Measurements from ENCODE around the gene SND1.

The SND1 gene

DNA sequence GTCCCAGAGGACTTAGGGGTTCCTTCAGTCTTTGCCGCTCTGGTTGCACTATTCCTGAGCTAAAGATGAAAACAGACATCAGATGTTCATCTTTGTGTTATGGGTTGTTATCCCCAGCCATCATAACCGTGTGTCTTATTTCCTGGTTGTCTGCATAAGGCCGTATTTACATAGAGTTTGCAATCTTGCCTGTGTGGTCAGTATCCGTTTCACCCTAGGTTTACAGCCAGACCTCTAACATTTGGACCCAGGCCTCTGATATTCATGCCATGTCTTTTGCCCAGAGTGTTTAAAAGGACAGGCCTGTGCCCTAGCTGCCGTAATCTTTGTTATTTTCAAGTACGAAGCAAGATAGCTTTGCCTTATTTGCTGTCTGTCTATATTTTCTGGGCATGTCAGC, 352.6 kb downstream of the SND1 start (continued):
- TF ChIP-seq, protein P1, sequence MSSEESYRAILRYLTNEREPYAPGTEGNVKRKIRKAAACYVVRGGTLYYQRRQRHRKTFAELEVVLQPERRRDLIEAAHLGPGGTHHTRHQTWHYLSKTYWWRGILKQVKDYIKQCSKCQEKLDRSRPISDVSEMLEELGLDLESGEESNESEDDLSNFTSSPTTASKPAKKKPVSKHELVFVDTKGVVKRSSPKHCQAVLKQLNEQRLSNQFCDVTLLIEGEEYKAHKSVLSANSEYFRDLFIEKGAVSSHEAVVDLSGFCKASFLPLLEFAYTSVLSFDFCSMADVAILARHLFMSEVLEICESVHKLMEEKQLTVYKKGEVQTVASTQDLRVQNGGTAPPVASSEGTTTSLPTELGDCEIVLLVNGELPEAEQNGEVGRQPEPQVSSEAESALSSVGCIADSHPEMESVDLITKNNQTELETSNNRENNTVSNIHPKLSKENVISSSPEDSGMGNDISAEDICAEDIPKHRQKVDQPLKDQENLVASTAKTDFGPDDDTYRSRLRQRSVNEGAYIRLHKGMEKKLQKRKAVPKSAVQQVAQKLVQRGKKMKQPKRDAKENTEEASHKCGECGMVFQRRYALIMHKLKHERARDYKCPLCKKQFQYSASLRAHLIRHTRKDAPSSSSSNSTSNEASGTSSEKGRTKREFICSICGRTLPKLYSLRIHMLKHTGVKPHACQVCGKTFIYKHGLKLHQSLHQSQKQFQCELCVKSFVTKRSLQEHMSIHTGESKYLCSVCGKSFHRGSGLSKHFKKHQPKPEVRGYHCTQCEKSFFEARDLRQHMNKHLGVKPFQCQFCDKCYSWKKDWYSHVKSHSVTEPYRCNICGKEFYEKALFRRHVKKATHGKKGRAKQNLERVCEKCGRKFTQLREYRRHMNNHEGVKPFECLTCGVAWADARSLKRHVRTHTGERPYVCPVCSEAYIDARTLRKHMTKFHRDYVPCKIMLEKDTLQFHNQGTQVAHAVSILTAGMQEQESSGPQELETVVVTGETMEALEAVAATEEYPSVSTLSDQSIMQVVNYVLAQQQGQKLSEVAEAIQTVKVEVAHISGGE (tag by site-specific recombination; conservative IDR thresholded peaks at IDR 0.05; ENCODE audit: low read depth), result no peak
- TF ChIP-seq ZNF776 (tag by site-specific recombination; IDR thresholded peaks at IDR 0.05; ENCODE audit: borderline replicate concordance) (no peak), ZNF626 (tag by site-specific recombination; IDR thresholded peaks at IDR 0.05) (no peak), TRIM28 (IDR thresholded peaks at IDR 0.05; ENCODE audit: borderline replicate concordance, low read length) (no peak)
- TF ChIP-seq, protein P2, sequence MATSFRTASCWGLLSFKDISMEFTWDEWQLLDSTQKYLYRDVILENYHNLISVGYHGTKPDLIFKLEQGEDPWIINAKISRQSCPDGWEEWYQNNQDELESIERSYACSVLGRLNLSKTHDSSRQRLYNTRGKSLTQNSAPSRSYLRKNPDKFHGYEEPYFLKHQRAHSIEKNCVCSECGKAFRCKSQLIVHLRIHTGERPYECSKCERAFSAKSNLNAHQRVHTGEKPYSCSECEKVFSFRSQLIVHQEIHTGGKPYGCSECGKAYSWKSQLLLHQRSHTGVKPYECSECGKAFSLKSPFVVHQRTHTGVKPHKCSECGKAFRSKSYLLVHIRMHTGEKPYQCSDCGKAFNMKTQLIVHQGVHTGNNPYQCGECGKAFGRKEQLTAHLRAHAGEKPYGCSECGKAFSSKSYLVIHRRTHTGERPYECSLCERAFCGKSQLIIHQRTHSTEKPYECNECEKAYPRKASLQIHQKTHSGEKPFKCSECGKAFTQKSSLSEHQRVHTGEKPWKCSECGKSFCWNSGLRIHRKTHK (tag by site-specific recombination; IDR thresholded peaks at IDR 0.05), result no peak
- TF ChIP-seq, protein P3, sequence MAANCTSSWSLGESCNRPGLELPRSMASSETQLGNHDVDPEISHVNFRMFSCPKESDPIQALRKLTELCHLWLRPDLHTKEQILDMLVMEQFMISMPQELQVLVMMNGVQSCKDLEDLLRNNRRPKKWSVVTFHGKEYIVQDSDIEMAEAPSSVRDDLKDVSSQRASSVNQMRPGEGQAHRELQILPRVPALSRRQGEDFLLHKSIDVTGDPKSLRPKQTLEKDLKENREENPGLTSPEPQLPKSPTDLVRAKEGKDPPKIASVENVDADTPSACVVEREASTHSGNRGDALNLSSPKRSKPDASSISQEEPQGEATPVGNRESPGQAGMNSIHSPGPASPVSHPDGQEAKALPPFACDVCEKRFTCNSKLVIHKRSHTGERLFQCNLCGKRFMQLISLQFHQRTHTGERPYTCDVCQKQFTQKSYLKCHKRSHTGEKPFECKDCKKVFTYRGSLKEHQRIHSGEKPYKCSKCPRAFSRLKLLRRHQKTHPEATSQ (tag by site-specific recombination; IDR thresholded peaks at IDR 0.05), result no peak

DNA sequence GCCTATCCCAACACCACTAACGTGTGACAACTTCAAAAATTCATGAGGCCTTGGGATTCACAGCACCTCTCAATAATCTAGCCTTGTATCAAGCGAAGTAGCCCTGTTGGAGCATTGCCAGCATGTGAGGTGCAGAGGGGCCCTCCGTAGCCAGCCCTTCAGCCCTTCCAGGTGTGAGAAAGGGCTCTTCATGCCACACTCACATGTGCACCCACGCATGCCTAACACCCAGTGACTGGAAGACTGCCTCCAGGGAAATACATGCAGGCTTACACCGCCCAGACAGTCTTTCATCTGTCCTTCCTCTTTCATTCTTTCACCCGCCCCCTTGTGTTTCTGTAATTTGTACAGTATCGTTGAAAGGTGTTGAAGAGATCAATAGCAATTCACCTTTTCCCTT, 353.1 kb downstream of the SND1 start:
- Histone ChIP-seq H3K27ac (ENCODE audit: extremely low read depth, low read depth, low read length) (no peak overlapping the region), H3K4me1 (ENCODE audit: control insufficient read depth, insufficient read depth, low read length) (no peaks in the 10 kb centered on the region), H3K9me3 (ENCODE audit: control insufficient read depth, insufficient read depth, low read depth, low read length) (no peaks in the 10 kb centered on the region), H3K36me3 (ENCODE audit: control insufficient read depth in 2 of 2, insufficient read depth in 1 of 2, low read length in 2 of 2) (no peaks in the 10 kb centered on the region), H3K4me3 (ENCODE audit: low read depth, low read length) (no peak overlapping the region)
- TF ChIP-seq GLIS1 (tag by site-specific recombination; IDR thresholded peaks at IDR 0.05) (no peak), EGR2 (tag by site-specific recombination; IDR thresholded peaks at IDR 0.05; ENCODE audit: low read depth) (peak; percentile 35; the same call in 1 of the 2 replicates)
- CTCF ChIA-PET, result interaction anchor here (0.9 kb wide), 1 partner anchor 15 kb away, joined by 4 read pairs; no protein-coding TSS in a partner anchor
- POLR2A ChIA-PET, result no interaction called here

DNA sequence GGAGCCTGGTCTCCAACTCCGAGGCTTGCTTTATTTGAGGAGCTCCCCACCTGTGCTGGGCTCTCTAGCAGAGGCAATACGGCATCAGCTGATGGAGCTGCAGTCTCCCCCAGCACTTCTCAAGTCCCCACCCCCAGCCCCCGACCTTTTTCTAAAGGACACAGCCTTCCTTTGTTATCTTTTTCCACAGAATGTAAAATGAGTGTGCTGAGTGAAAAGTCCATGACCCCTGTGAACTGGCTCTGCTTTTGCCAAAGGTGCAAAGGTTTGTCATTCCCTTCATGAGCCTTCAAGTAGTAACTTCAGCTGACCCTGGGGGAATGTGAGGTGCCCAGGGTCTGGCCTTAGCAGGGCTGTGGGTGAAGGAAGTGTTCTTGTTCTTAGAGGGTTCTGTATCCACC, 353.8 kb downstream of the SND1 start:
- ChIA-PET POLR2A (no interaction called here), CTCF (interaction anchor here (0.6 to 0.9 kb wide), 2 partner anchors 10 to 14 kb away, joined by 3 to 4 read pairs; no protein-coding TSS in a partner anchor)
- Histone ChIP-seq H3K36me3 (ENCODE audit: control insufficient read depth in 2 of 2, insufficient read depth in 1 of 2, low read length in 2 of 2) (no peaks in the 10 kb centered on the region), H3K4me1 (ENCODE audit: control insufficient read depth, insufficient read depth, low read length) (no peaks in the 10 kb centered on the region), H3K4me3 (ENCODE audit: low read depth, low read length) (no peak overlapping the region), H3K27ac (ENCODE audit: extremely low read depth, low read depth, low read length) (no peak overlapping the region), H3K9me3 (ENCODE audit: control insufficient read depth, insufficient read depth, low read depth, low read length) (no peaks in the 10 kb centered on the region)
- no peak for TF ChIP-seq ZNF24 (tag by site-specific recombination; IDR thresholded peaks at IDR 0.05)
- no peak for TF ChIP-seq SCRT1 (tag by site-specific recombination; IDR thresholded peaks at IDR 0.05; ENCODE audit: borderline replicate concordance)
- TF ChIP-seq, protein P4, sequence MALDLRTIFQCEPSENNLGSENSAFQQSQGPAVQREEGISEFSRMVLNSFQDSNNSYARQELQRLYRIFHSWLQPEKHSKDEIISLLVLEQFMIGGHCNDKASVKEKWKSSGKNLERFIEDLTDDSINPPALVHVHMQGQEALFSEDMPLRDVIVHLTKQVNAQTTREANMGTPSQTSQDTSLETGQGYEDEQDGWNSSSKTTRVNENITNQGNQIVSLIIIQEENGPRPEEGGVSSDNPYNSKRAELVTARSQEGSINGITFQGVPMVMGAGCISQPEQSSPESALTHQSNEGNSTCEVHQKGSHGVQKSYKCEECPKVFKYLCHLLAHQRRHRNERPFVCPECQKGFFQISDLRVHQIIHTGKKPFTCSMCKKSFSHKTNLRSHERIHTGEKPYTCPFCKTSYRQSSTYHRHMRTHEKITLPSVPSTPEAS (tag by site-specific recombination; IDR thresholded peaks at IDR 0.05), result no peak
- TF ChIP-seq ZSCAN30 (tag by site-specific recombination; IDR thresholded peaks at IDR 0.05), result no peak
- TF ChIP-seq ZNF560 (tag by site-specific recombination; IDR thresholded peaks at IDR 0.05; ENCODE audit: borderline replicate concordance), result no peak
- no peak for TF ChIP-seq GLIS1 (tag by site-specific recombination; IDR thresholded peaks at IDR 0.05)
- no peak for TF ChIP-seq ZNF670 (tag by site-specific recombination; IDR thresholded peaks at IDR 0.05; ENCODE audit: low read depth)
- TF ChIP-seq KLF9 (tag by site-specific recombination; IDR thresholded peaks at IDR 0.05; ENCODE audit: low read depth), result no peak
- TF ChIP-seq, protein P5, sequence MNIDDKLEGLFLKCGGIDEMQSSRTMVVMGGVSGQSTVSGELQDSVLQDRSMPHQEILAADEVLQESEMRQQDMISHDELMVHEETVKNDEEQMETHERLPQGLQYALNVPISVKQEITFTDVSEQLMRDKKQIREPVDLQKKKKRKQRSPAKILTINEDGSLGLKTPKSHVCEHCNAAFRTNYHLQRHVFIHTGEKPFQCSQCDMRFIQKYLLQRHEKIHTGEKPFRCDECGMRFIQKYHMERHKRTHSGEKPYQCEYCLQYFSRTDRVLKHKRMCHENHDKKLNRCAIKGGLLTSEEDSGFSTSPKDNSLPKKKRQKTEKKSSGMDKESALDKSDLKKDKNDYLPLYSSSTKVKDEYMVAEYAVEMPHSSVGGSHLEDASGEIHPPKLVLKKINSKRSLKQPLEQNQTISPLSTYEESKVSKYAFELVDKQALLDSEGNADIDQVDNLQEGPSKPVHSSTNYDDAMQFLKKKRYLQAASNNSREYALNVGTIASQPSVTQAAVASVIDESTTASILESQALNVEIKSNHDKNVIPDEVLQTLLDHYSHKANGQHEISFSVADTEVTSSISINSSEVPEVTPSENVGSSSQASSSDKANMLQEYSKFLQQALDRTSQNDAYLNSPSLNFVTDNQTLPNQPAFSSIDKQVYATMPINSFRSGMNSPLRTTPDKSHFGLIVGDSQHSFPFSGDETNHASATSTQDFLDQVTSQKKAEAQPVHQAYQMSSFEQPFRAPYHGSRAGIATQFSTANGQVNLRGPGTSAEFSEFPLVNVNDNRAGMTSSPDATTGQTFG (tag by site-specific recombination; IDR thresholded peaks at IDR 0.05; ENCODE audit: borderline replicate concordance), result no peak
- no peak for TF ChIP-seq ZNF423 (tag by site-specific recombination; IDR thresholded peaks at IDR 0.05)
- no peak for TF ChIP-seq ZNF501 (tag by site-specific recombination; IDR thresholded peaks at IDR 0.05)
- TF ChIP-seq ZNF510 (tag by site-specific recombination; IDR thresholded peaks at IDR 0.05; ENCODE audit: insufficient replicate concordance), result no peak
- no peak for TF ChIP-seq ZNF521 (tag by site-specific recombination; IDR thresholded peaks at IDR 0.05)
- TF ChIP-seq ZNF274 (IDR thresholded peaks at IDR 0.05; ENCODE audit: low read length), result no peak
- no peak for TF ChIP-seq ZNF274 (tag by site-specific recombination; IDR thresholded peaks at IDR 0.05; ENCODE audit: borderline replicate concordance)
- TF ChIP-seq ZNF626 (tag by site-specific recombination; IDR thresholded peaks at IDR 0.05), result no peak
- no peak for TF ChIP-seq OVOL3 (tag by site-specific recombination; IDR thresholded peaks at IDR 0.05)
- TF ChIP-seq EGR2 (tag by site-specific recombination; IDR thresholded peaks at IDR 0.05; ENCODE audit: low read depth), result no peak
- no peak for TF ChIP-seq TRIM28 (IDR thresholded peaks at IDR 0.05; ENCODE audit: borderline replicate concordance, low read length)
